ENCODE measurements around the gene LKAAEAR1. TPM values are rescaled to one million over a fixed set of nuclear protein-coding genes. Genes with fewer than 3 reads are reported as not detected.

The LKAAEAR1 gene
- total and polyA plus RNA-seq, 2 donors from 2014 or later: 0.31 TPM; not detected in 1

DNA sequence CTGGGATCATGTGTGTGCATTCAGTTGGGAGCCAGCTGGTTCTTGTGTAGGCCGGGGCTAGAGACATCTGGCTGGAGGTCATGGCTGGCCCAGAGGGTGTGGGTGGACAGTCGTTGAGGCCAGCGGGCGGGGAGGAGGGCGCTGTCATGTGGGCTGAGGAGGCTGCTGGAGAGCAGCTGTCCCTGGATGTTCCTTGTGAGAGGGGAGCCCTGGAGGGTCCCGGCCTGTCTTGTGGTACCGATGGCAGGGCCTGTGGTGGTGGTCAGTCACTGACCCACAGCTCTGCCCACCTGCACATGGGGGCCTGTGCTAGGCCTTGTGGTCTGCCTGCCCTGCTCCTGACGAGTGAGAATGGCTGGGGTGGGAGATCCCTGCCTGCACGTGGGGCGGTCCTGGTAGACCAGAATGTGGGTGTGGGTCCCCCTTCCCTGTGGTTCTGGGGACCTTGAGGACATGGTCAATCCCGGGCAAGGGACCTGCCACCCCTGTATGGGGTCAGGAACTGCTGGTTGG, 50.2 kb downstream of the LKAAEAR1 start:
- intact Hi-C loops (cut with DNase I): no loop called here
- H3K4me1 ChIP-seq (ENCODE audit: control insufficient read depth in 2 of 3, insufficient read depth in 2 of 3, low read depth in 1 of 3, low read length in 3 of 3): peaks cover 0 to 2% (median 0%) of the 10 kb centered on the region in 3 donors

More for the DNA sequence above, 50.2 kb downstream of the LKAAEAR1 start:
- Histone ChIP-seq H3K27me3 (ENCODE audit: control insufficient read depth, insufficient read depth, low read length) (no peaks in the 10 kb centered on the region), H3K9ac (ENCODE audit: low read length in 3 of 3) (no peak overlapping the region), H3K9me3 (ENCODE audit: control insufficient read depth in 2 of 3, insufficient read depth in 1 of 3, low read length in 3 of 3) (no peaks in the 10 kb centered on the region), H3K4me3 (ENCODE audit: low read length in 3 of 3) (no peak overlapping the region), H3K36me3 (ENCODE audit: control insufficient read depth in 2 of 3, insufficient read depth in 3 of 3, low read length in 3 of 3) (peaks cover 0 to 22% (median 12%) of the 10 kb centered on the region in 3 donors), H3K27ac (ENCODE audit: low read depth in 2 of 2, low read length in 2 of 2) (no peak overlapping the region)
- DNase-seq (peak in 3 of 5 donors; percentile 12 to 82 (median 65)), FAIRE-seq (no peak)
- TF ChIP-seq, protein P1, sequence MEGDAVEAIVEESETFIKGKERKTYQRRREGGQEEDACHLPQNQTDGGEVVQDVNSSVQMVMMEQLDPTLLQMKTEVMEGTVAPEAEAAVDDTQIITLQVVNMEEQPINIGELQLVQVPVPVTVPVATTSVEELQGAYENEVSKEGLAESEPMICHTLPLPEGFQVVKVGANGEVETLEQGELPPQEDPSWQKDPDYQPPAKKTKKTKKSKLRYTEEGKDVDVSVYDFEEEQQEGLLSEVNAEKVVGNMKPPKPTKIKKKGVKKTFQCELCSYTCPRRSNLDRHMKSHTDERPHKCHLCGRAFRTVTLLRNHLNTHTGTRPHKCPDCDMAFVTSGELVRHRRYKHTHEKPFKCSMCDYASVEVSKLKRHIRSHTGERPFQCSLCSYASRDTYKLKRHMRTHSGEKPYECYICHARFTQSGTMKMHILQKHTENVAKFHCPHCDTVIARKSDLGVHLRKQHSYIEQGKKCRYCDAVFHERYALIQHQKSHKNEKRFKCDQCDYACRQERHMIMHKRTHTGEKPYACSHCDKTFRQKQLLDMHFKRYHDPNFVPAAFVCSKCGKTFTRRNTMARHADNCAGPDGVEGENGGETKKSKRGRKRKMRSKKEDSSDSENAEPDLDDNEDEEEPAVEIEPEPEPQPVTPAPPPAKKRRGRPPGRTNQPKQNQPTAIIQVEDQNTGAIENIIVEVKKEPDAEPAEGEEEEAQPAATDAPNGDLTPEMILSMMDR (IDR thresholded peaks at IDR 0.05; ENCODE audit: borderline replicate concordance, extremely low read depth, insufficient read depth): no peak

Small RNA genes lying within 50 kb of the gene (microRNA-seq; reads per million reads assigned to microRNA genes)
- not detected for gene MIR6813

Other genes starting within 250 kb of the LKAAEAR1 start
- not detected for gene ABHD16B, start 222.9 kb downstream of the LKAAEAR1 start, total RNA-seq
- gene ABHD16B, start 222.9 kb downstream of the LKAAEAR1 start, polyA plus RNA-seq (ENCODE audit: insufficient read depth, low read depth, low replicate concordance): not detected
- 78.0 TPM for gene TPD52L2, start 219.1 kb downstream of the LKAAEAR1 start, total RNA-seq
- gene TPD52L2, start 219.1 kb downstream of the LKAAEAR1 start, polyA plus RNA-seq (ENCODE audit: insufficient read depth, low read depth, low replicate concordance): 73.1 TPM
- gene DNAJC5, start 189.3 kb downstream of the LKAAEAR1 start, total RNA-seq: 52.3 TPM
- gene DNAJC5, start 189.3 kb downstream of the LKAAEAR1 start, polyA plus RNA-seq (ENCODE audit: insufficient read depth, low read depth, low replicate concordance): 24.4 TPM
- 39.8 TPM for gene UCKL1, start 128.0 kb downstream of the LKAAEAR1 start, total RNA-seq
- gene UCKL1, start 128.0 kb downstream of the LKAAEAR1 start, polyA plus RNA-seq (ENCODE audit: insufficient read depth, low read depth, low replicate concordance): 39.3 TPM
- gene ZNF512B, start 114.5 kb downstream of the LKAAEAR1 start, total RNA-seq: 19.2 TPM
- 8.6 TPM for gene ZNF512B, start 114.5 kb downstream of the LKAAEAR1 start, polyA plus RNA-seq (ENCODE audit: insufficient read depth, low read depth, low replicate concordance)
- gene SAMD10, start 104.8 kb downstream of the LKAAEAR1 start, total RNA-seq: 7.9 TPM
- 8.5 TPM for gene SAMD10, start 104.8 kb downstream of the LKAAEAR1 start, polyA plus RNA-seq (ENCODE audit: insufficient read depth, low read depth, low replicate concordance)
- 73.3 TPM for gene PRPF6, start 103.3 kb downstream of the LKAAEAR1 start, total RNA-seq
- 51.3 TPM for gene PRPF6, start 103.3 kb downstream of the LKAAEAR1 start, polyA plus RNA-seq (ENCODE audit: insufficient read depth, low read depth, low replicate concordance)
- gene C20orf204, start 48.2 kb downstream of the LKAAEAR1 start, total RNA-seq: 2.4 TPM
- 0.75 TPM for gene C20orf204, start 48.2 kb downstream of the LKAAEAR1 start, polyA plus RNA-seq (ENCODE audit: insufficient read depth, low read depth, low replicate concordance)
- gene SOX18, start 34.8 kb downstream of the LKAAEAR1 start, total RNA-seq: 56.7 TPM
- gene SOX18, start 34.8 kb downstream of the LKAAEAR1 start, polyA plus RNA-seq (ENCODE audit: insufficient read depth, low read depth, low replicate concordance): 36.5 TPM
- gene TCEA2, start 21.2 kb downstream of the LKAAEAR1 start, total RNA-seq: 53.8 TPM
- 90.9 TPM for gene TCEA2, start 21.2 kb downstream of the LKAAEAR1 start, polyA plus RNA-seq (ENCODE audit: insufficient read depth, low read depth, low replicate concordance)
- 20.2 TPM for gene RGS19, start 4.9 kb downstream of the LKAAEAR1 start, total RNA-seq
- gene RGS19, start 4.9 kb downstream of the LKAAEAR1 start, polyA plus RNA-seq (ENCODE audit: insufficient read depth, low read depth, low replicate concordance): 6.8 TPM
- 1.2 TPM for gene OPRL1, start 4.3 kb downstream of the LKAAEAR1 start, total RNA-seq
- gene OPRL1, start 4.3 kb downstream of the LKAAEAR1 start, polyA plus RNA-seq (ENCODE audit: insufficient read depth, low read depth, low replicate concordance): 0.39 TPM
- gene NPBWR2, start 23.2 kb upstream of the LKAAEAR1 start, total RNA-seq: not detected
- gene NPBWR2, start 23.2 kb upstream of the LKAAEAR1 start, polyA plus RNA-seq (ENCODE audit: insufficient read depth, low read depth, low replicate concordance): not detected
- gene MYT1, start 80.1 kb upstream of the LKAAEAR1 start, total RNA-seq: not detected
- gene MYT1, start 80.1 kb upstream of the LKAAEAR1 start, polyA plus RNA-seq (ENCODE audit: insufficient read depth, low read depth, low replicate concordance): not detected
- 53.8 TPM for gene PCMTD2, start 171.3 kb upstream of the LKAAEAR1 start, total RNA-seq
- gene PCMTD2, start 171.3 kb upstream of the LKAAEAR1 start, polyA plus RNA-seq (ENCODE audit: insufficient read depth, low read depth, low replicate concordance): 25.0 TPM